HG03103 (cell line): ENCODE measurements around the gene CACNA1G.

Source experiments
- ATAC-seq: cut with Tn5 transposase; IDR thresholded peaks from one replicate; pipeline ENCODE4 v1.9.1; 2021; ENCODE audit warnings: low read depth; ENCODE audit not compliant: unreplicated experiment

The CACNA1G gene

GRCh38 chr17:50642071-50642721 lies 81.7 kb downstream of the CACNA1G start:
- ATAC-seq = no peak

DNA sequence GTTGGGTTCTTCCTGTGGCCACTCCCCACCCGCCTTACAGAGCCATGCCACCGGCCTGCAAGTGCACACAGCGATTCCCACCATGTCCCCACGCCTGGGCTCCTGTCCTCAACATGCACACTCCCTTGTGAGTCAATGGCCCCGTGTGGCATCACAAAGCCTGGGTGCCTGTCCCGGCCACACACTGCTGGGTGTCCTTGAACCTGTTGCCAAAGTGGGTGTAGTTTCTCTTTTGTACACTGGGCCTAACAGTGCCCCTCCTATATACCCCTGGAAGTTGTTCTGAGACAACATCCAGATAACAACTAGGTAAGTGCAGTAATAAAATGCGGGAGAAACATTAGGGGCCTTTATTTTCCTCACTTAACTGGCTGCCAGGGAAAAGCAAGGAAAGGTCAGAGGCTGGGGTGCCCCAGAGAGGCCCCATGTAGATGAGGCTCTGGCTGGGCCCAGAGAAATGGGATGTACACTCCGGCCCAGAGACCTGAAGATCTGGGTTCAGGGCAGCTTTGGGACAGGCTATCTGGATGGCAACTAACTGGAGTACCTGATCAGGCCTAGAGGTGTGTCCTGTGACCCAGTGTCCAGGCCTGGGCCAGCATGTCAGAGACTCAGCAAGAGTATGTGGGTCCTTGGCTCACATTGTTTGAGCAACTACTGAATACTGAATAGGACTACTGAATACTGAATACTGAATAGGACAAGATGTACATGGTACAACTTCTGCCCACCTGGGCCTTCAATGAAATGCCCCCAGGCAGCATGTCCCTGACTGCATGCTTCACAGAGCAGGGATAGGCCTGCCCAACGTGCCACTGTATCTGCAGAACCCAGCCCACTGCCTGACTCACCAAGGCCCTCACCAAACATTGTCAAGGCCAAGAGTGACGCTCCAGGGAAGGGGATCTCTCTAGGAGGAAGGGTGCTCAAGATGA lies 82.5 kb downstream of the CACNA1G start:
- ATAC-seq = no peak

DNA sequence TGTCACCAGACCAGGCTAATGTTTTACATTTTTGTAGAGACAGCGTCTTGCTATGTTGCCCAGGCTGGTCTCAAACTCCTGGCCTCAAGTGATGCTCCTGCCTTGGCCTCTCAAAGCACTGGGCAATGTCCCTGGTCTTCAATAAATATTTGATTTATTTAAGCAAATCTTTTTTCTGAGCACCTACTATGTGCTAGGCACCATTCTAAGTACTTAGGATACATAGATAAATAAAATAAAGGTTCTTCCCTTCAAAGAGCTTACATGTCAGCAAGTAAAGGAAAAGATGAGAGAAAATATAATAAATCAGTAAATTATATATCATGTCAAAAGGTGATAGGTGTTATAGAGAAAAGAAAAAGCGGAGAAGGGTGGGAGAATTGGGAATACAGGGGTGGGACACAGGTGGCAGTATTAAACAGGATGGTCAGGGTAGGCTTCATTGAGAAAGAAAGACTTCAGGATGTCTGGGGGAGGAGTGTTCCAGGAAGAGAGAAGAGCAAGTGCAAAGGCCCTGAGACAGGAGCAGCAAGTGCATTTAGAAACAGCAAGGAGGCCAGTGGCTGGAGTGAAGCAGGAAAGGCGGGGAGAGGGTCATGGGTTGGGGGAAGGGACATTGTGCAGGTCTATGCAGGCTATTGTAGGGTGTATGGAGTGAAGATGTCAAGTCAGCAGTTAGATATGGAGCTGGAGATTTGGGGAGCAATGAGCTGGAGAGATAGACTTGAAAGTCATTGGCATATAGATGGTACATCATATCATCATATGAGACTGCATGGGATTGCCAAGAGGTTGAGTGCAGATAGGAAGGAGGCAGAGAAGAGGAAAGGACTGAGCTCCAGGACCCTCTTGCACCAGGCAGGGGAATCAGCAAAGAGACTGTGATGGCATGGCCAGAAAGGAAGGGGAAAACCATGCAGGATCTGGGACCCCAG lies 85.5 kb downstream of the CACNA1G start:
- no peak for ATAC-seq

GRCh38 chr17:50647187-50647586 lies 86.7 kb downstream of the CACNA1G start:
- ATAC-seq = no peak

GRCh38 chr17:50649042-50649908 lies 88.8 kb downstream of the CACNA1G start:
- no peak for ATAC-seq

- no peak for ATAC-seq
Observed at GRCh38 chr17:50651661-50652060, 91.1 kb downstream of the CACNA1G start.

- ATAC-seq = no peak
Observed at GRCh38 chr17:50653738-50654137, 93.2 kb downstream of the CACNA1G start.

GRCh38 chr17:50656509-50656908 lies 96.0 kb downstream of the CACNA1G start:
- ATAC-seq = no peak

DNA sequence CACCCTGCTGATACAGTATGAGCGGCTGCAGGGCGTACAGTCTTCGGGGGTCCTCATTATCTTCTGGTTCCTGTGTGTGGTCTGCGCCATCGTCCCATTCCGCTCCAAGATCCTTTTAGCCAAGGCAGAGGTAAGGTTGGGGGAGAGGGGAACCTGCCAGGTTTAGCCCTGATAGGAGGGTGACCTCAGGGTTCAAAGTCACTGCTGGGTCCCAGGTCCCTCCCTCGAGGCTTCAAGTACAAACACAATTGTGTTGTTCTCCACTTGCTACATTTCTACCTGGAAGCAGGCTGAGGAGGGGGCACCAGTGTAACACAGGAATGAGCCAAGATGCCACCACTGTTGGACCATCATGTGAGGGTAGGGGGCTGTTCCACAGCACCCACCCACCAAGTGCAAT lies 96.5 kb downstream of the CACNA1G start:
- ATAC-seq = no peak

GRCh38 chr17:50657627-50658026 lies 97.1 kb downstream of the CACNA1G start:
- no peak for ATAC-seq

DNA sequence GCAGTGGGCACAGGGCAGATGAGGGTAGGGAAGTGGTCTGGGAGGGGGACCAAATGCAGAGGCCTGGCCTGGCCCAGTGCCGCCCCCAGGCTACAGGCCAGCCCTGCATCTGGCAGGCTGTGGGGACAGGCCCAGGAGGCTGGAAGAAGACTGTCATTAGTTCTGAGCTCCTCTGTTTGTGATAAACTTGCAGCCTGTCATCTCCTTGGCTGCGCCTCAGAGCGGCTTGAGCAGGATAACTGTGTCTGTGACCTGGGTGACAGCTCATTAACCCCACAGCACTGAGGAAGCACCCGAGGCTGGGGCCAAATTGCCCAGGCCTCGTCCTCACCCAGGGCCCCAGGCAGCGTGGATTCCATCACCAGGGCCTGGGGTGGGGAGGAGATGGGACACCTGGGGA lies 98.1 kb downstream of the CACNA1G start:
- ATAC-seq = no peak

- ATAC-seq = no peak
Observed at GRCh38 chr17:50659179-50659578, 98.7 kb downstream of the CACNA1G start.

GRCh38 chr17:50660042-50660886 lies 99.7 kb downstream of the CACNA1G start:
- ATAC-seq = no peak

GRCh38 chr17:50660887-50661345 lies 100.4 kb downstream of the CACNA1G start:
- ATAC-seq = no peak

- ATAC-seq = no peak
Observed at GRCh38 chr17:50661348-50661747, 100.8 kb downstream of the CACNA1G start.

- ATAC-seq = no peak
Observed at GRCh38 chr17:50661795-50662391, 101.4 kb downstream of the CACNA1G start.

- no peak for ATAC-seq
Observed at GRCh38 chr17:50662632-50663225, 102.2 kb downstream of the CACNA1G start.

- no peak for ATAC-seq
Observed at GRCh38 chr17:50663812-50664374, 103.4 kb downstream of the CACNA1G start.
